Fibroblast of lung (primary cell): ENCODE measurements around the gene ACP6. TPM values are rescaled to one million over a fixed set of nuclear protein-coding genes. Genes with fewer than 3 reads are reported as not detected.

Experiments used
- DNase-seq, 2 donors: peaks; one replicate each; pipeline versions ENCODE4 v3.0.0 to v3.0.0-alpha.2; 2010; ENCODE audit warnings: low read depth in 2 of 2
- H2AFZ ChIP-seq: 2 replicates; pipeline ENCODE4 v1.5.1; 2012; ENCODE audit warnings: low read length, control low read depth, inconsistent platforms
- H3K27ac ChIP-seq: 2 replicates; pipeline ENCODE4 v1.5.1; 2011; ENCODE audit warnings: low read length, control low read depth; ENCODE audit not compliant: insufficient read depth
- H3K27me3 ChIP-seq: 2 replicates; pipeline ENCODE4 v1.5.1; 2011; ENCODE audit warnings: mild to moderate bottlenecking, low read length; ENCODE audit not compliant: control insufficient read depth, insufficient read depth
- H3K36me3 ChIP-seq: 2 replicates; pipeline ENCODE4 v1.5.1; 2011; ENCODE audit warnings: low read length; ENCODE audit not compliant: control insufficient read depth, insufficient read depth
- H3K4me1 ChIP-seq: 2 replicates; pipeline ENCODE4 v1.5.1; 2011; ENCODE audit warnings: low read length; ENCODE audit not compliant: control insufficient read depth, insufficient read depth; ENCODE audit errors: extremely low read depth
- H3K4me2 ChIP-seq: 2 replicates; pipeline ENCODE4 v1.5.1; 2011; ENCODE audit warnings: low read length, control low read depth; ENCODE audit not compliant: insufficient read depth; ENCODE audit errors: extremely low read depth
- H3K4me3 ChIP-seq, 4 experiments: fragments of 200-600 bp in 1 of 4; sonication (generic) in 1 of 4; replicated peaks in 1 of 4; 2 replicates each; pipeline ENCODE4 v1.5.1; 2011 to 2016; ENCODE audit warnings: low read length in 4 of 4, low read depth in 3 of 4, mild to moderate bottlenecking in 3 of 4, control low read depth in 2 of 4, inconsistent platforms in 1 of 4, mixed read lengths in 1 of 4; ENCODE audit not compliant: insufficient read depth in 1 of 4; ENCODE audit errors: control extremely low read depth in 1 of 4
- H3K79me2 ChIP-seq: 2 replicates; pipeline ENCODE4 v1.5.1; 2012; ENCODE audit warnings: mild to moderate bottlenecking, low read length, inconsistent platforms; ENCODE audit not compliant: control insufficient read depth, insufficient read depth
- H3K9ac ChIP-seq: 2 replicates; pipeline ENCODE4 v1.5.1; 2011; ENCODE audit warnings: mild to moderate bottlenecking, low read length, control low read depth; ENCODE audit not compliant: insufficient read depth
- H3K9me3 ChIP-seq: 2 replicates; pipeline ENCODE4 v1.5.1; 2012; ENCODE audit warnings: low read depth, low read length; ENCODE audit not compliant: control insufficient read depth, insufficient read depth
- H4K20me1 ChIP-seq: 2 replicates; pipeline ENCODE4 v1.5.1; 2011; ENCODE audit warnings: low read length; ENCODE audit not compliant: control insufficient read depth, insufficient read depth; ENCODE audit errors: extremely low read depth
- EZH2 ChIP-seq: IDR thresholded peaks from 2 replicates; pipeline ENCODE4 v1.5.1; 2012; ENCODE audit warnings: low read length, control low read depth, mild to moderate bottlenecking; ENCODE audit errors: missing control alignments
- polyA plus RNA-seq, 2 donors: library from polyadenylated mRNA; depleted of rRNA in 1 of 2; stranded (reverse) in 1 of 2; unstranded in 1 of 2; fragments of >200 nt; gene quantifications; 2 replicates each; pipeline ENCODE4 v1.2.1, GENCODE V29; 2011 to 2012; ENCODE audit warnings: missing spikeins in 1 of 2
- total RNA-seq: library from RNA; depleted of rRNA; stranded (reverse); fragments of >200 nt; gene quantifications from 2 replicates; pipeline ENCODE4 v1.2.1, GENCODE V29; 2014
- TF ChIP-seq, protein P1 (sequence below), 2 donors: IDR thresholded peaks in 1 of 2; conservative IDR thresholded peaks in 1 of 2; 1 replicate in 1 of 2; 2 replicates in 1 of 2; pipeline ENCODE4 v1.5.1; 2011 to 2012; ENCODE audit warnings: low read length in 2 of 2, control low read depth in 1 of 2, inconsistent platforms in 1 of 2, low read depth in 1 of 2, mild to moderate bottlenecking in 1 of 2

ACP6 gene
- total and polyA plus RNA-seq, 2 donors (not counting 1 experiment from before 2014, with no cell fraction given): 3.9 to 7.4 TPM

DNA sequence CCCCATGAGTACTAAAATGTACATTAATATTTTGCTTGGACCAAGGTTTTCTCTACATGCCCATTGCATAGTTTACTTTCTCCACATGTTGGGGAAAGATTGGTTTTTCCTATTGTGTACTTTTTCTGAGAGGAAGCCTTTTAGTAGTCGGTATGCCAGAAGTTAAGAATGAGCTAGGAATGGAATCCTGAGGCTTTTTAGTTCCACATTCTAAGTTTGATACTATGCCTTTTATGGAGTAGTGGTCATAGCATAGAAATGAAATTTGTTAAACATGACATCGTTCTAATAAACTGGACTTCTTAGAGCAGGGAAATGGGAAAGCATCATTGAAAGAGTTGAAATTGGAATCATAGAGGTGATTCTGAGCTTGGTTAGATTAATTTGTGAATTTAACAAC is 64.7 kb downstream of the ACP6 start:
- no peak overlapping the region for H3K9ac ChIP-seq
- no peaks in the 10 kb centered on the region for H3K27me3 ChIP-seq
- H2AFZ ChIP-seq: no peak overlapping the region
- no peak overlapping the region for H3K4me3 ChIP-seq
- peaks cover 2% of the 10 kb centered on the region for H3K79me2 ChIP-seq
- no peaks in the 10 kb centered on the region for H3K4me1 ChIP-seq
- TF ChIP-seq, protein P1, sequence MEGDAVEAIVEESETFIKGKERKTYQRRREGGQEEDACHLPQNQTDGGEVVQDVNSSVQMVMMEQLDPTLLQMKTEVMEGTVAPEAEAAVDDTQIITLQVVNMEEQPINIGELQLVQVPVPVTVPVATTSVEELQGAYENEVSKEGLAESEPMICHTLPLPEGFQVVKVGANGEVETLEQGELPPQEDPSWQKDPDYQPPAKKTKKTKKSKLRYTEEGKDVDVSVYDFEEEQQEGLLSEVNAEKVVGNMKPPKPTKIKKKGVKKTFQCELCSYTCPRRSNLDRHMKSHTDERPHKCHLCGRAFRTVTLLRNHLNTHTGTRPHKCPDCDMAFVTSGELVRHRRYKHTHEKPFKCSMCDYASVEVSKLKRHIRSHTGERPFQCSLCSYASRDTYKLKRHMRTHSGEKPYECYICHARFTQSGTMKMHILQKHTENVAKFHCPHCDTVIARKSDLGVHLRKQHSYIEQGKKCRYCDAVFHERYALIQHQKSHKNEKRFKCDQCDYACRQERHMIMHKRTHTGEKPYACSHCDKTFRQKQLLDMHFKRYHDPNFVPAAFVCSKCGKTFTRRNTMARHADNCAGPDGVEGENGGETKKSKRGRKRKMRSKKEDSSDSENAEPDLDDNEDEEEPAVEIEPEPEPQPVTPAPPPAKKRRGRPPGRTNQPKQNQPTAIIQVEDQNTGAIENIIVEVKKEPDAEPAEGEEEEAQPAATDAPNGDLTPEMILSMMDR (conservative IDR thresholded peaks at IDR 0.05 in 1 of 2, IDR thresholded peaks at IDR 0.05 in 1 of 2; ENCODE audit: low read depth in 1 of 2, low read length in 2 of 2): no peak
- TF ChIP-seq EZH2: no peak
- H3K27ac ChIP-seq: no peak overlapping the region
- peaks cover 3% of the 10 kb centered on the region for H3K36me3 ChIP-seq
- no peaks in the 10 kb centered on the region for H3K9me3 ChIP-seq
- H4K20me1 ChIP-seq: no peaks in the 10 kb centered on the region
- no peak overlapping the region for H3K4me2 ChIP-seq
- DNase-seq: peak in 1 of 2 donors; percentile 77

DNA sequence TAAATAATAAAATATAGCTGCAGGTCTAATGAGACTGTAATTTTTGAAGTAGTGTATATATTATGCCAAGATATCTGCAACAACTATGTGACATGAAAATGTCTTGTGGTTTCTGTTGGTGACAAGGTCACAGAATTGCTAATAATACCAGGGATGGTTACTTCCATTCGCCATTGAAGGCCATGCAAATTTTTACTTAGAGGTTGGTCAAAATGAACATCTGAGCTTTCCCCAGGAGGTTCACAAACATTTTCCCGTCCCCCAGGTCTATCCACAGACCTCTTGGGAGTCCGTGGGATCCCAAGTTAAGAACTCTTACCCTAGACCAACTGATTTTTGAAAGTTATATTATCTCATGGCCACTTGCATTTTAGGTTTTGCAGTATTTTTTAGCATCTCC is 66.3 kb downstream of the ACP6 start:
- H3K4me2 ChIP-seq: no peak overlapping the region
- no peaks in the 10 kb centered on the region for H3K4me1 ChIP-seq
- H2AFZ ChIP-seq: no peak overlapping the region
- DNase-seq: no peak
- TF ChIP-seq, protein P1 (conservative IDR thresholded peaks at IDR 0.05 in 1 of 2, IDR thresholded peaks at IDR 0.05 in 1 of 2; ENCODE audit: low read depth in 1 of 2, low read length in 2 of 2): no peak
- no peak for TF ChIP-seq EZH2
- no peak overlapping the region for H3K27ac ChIP-seq
- no peaks in the 10 kb centered on the region for H4K20me1 ChIP-seq
- H3K27me3 ChIP-seq: no peaks in the 10 kb centered on the region
- no peaks in the 10 kb centered on the region for H3K9me3 ChIP-seq
- no peak overlapping the region for H3K4me3 ChIP-seq
- peaks cover 4% of the 10 kb centered on the region for H3K79me2 ChIP-seq
- H3K36me3 ChIP-seq: peaks cover 3% of the 10 kb centered on the region
- H3K9ac ChIP-seq: no peak overlapping the region

DNA sequence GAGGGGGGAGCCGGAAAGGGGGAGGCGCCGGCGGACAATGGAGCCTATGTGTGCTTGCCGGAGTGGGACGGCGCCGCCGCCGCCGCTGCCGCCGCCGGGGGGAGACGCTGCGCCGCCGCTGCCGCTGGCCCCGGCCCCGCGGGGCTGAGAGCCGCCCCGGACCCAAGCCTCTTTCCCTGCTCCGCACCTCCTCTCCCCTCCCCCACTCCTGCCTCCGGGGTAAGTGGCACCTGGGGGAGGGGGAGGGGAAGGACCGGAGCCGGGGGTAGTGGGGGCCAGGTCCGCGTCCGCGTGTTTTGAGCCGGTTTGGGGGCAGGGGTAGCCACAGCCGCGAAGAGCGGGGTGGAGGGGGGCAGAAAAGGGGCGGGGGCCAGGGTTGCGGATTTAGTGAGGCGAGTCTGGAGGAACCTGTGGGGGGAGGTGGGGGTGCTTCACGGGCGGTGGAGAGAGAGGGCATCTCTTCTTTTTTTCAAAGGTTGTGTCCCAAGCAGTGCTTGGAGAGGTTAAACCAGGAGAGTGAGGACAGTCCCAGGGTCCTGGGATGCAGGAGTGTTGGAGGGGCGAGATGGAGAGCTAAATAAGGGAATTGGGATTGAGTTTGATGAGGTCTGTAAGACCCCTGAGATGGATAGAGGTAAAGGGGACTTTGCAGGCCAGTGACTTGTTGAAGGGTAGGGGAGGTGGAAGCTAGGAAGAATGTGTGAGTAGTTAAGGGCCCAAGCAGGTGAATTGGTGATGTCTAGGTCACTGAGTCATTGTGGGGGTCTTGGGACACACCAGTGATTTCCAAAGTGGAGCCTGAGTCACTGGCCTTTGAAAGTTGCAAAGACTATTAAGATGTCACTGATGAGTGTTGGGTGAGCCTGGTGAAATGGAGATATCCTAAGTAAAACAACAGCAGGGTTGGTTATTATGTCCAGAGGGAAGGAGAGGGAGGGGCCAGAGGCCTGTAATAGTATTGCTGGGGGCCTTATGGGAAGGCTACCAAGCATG is 69.9 kb downstream of the ACP6 start:
- peak; percentile 39 to 60 for DNase-seq
- peaks cover 2% of the 10 kb centered on the region for H3K4me1 ChIP-seq
- no peaks in the 10 kb centered on the region for H4K20me1 ChIP-seq
- H3K36me3 ChIP-seq: peaks cover 1% of the 10 kb centered on the region
- peak overlapping the region; percentile 94 for H3K4me2 ChIP-seq
- H3K9ac ChIP-seq: peak overlapping the region; percentile 69
- H3K79me2 ChIP-seq: peaks cover 4% of the 10 kb centered on the region
- H2AFZ ChIP-seq: no peak overlapping the region
- TF ChIP-seq EZH2: no peak
- TF ChIP-seq, protein P1 (conservative IDR thresholded peaks at IDR 0.05 in 1 of 2, IDR thresholded peaks at IDR 0.05 in 1 of 2; ENCODE audit: low read depth in 1 of 2, low read length in 2 of 2): no peak
- no peaks in the 10 kb centered on the region for H3K9me3 ChIP-seq
- peak overlapping the region; percentile 55 to 78 (median 73) for H3K4me3 ChIP-seq
- H3K27me3 ChIP-seq: no peaks in the 10 kb centered on the region
- peak overlapping the region; percentile 24 for H3K27ac ChIP-seq
